ENCODE measurements around the gene PRSS53.

Gene PRSS53

GRCh38 chr16:31093132-31093703 lies 4.5 kb upstream of the PRSS53 start:
- DNase-seq (ENCODE audit: low spot score), result no peak

DNA sequence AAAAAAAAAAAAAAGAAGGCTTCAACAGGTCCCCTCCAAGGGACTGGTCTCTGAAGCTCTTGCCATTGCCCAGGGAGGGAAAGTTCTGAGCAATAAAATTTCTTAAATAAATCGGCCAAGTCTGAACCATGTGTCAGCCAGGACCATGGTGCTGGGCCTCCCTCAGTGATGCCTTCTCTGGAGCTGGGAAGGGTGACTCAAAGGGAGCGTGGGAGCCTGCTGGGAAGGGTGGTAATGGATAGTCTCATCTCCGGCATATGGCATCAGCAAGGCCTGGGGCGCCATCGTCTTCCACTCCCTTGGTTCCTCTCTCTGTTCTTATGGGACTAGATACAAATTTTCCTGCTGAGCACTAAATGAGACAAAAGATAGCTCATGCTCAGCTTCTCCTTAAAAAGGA lies 3.6 kb upstream of the PRSS53 start:
- DNase-seq (ENCODE audit: low spot score), result no peak

- no peak for DNase-seq (ENCODE audit: low spot score)
These were observed 1.8 kb upstream of the PRSS53 start for GRCh38 chr16:31090540-31090939.

DNA sequence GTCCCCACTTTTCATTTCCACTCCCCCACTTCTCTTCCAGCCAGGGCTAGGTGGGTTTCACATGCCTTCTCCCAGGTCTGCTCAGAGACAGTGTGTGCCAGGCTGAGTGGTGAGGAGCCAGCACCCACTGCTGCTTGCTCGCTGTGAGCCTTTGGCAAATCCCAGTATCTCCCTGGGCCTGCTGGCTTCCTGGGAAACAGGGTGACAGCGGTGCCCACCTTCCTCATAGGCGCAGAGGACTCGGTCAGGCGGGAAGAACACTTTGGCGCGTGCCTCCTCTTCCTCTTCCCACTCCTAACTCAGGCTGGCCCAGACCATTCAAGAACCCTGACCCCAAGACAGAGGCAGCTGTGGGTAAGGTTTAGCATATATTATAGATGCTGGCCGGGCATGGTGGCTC lies 456 bp upstream of the PRSS53 start:
- DNase-seq (ENCODE audit: low spot score), result no peak

GRCh38 chr16:31087971-31088370 lies 772 bp downstream of the PRSS53 start:
- no peak for DNase-seq (ENCODE audit: low spot score)

DNA sequence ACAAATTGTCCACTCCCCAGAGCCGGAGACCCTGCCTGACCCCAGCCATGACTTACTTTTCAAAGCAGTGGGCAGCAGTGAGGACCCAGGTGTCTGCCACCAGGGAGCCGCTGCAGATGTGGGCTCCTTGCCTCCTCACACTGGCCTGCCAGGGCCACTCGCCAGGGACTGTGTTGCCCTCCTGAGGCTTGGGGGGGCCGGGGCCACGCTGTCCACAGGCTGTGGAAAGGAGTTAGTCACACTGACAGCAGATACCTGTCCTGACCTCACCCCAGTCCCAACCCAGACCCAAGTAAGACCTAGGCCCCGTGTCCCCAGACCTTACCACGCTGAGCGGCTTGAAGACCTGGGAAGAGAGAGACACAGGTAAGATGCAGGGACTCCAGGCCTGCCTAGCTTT lies 1.3 kb downstream of the PRSS53 start:
- no peak for DNase-seq (ENCODE audit: low spot score)

- DNase-seq (ENCODE audit: low spot score), result no peak
These were observed 2.2 kb downstream of the PRSS53 start for GRCh38 chr16:31086629-31086906.

- no peak for DNase-seq (ENCODE audit: low spot score)
These were observed 2.7 kb downstream of the PRSS53 start for GRCh38 chr16:31085873-31086628.

GRCh38 chr16:31085411-31085810 lies 3.3 kb downstream of the PRSS53 start:
- DNase-seq (ENCODE audit: low spot score), result no peak

DNA sequence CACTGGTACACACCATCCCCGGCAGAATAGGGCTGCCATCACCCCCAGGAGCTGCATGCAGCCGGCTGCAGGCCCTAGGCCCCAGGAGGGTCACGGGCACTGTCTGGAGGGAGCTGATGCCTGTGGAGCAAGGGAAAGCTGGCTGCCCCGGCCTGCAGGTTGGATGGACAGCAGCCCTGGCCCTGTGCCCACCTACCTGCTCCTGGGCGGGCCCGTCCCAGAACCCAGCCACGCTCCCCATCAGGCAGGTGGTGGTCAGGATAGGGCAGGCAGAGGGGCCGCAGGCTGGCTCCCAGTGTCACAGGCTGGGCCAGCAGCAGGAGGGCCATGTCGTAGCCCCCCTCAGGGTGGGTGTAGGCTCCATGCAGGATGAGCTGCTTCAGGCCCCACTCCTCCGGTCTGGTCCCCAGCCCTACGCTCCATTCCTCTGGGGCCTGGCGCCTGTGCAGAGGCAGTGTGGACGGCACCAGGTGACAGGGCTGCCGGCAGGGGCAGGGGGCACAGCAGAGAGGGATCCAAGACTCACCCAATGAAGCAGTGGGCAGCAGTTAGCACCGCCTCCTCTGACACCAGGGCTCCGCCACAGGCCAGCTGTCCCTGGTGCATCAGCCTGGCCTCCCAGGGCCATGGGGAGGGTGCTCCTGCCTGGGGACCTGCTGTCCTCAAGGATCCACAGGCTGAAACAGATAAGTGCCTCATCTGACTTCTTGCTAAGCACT lies 4.0 kb downstream of the PRSS53 start:
- no peak for DNase-seq (ENCODE audit: low spot score)

- DNase-seq (ENCODE audit: low spot score), result no peak
These were observed 4.8 kb downstream of the PRSS53 start for GRCh38 chr16:31083981-31084380.

- no peak for DNase-seq (ENCODE audit: low spot score)
These were observed 5.2 kb downstream of the PRSS53 start for GRCh38 chr16:31083556-31083955.

GRCh38 chr16:31083081-31083480 lies 5.7 kb downstream of the PRSS53 start:
- DNase-seq (ENCODE audit: low spot score), result no peak

DNA sequence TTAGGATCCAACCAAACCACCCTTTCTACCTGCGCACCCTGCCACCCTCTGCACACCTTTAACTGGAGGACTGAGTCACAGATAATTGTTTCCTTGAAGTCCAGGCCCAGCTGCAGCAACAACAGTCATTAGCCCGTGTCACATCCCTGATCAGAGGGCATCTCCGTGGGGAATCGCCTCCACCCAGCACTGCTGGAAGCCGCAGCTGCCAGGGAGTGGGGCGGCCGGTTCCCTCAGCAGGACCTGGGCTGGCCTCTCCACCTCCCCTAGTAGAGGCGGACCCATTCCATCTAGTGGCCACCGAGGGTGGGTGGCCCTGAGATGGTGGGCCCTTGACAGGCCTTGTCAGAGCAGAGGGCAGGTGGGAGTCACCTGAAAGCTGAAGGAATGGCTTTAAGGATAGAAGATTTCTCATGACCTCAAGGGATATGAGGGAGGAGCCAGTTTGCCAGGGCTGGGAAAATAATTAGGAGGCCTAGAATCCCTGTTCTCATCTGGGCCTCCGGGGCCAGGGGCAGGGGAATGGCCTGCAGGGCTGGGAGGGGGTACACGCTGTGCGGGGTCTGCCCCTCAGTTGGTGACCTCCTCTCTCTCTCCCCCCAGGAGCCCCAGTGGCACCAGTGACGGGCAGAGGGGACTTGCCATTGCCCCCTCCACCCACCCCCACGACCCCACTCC lies 6.2 kb downstream of the PRSS53 start:
- no peak for DNase-seq (ENCODE audit: low spot score)

DNA sequence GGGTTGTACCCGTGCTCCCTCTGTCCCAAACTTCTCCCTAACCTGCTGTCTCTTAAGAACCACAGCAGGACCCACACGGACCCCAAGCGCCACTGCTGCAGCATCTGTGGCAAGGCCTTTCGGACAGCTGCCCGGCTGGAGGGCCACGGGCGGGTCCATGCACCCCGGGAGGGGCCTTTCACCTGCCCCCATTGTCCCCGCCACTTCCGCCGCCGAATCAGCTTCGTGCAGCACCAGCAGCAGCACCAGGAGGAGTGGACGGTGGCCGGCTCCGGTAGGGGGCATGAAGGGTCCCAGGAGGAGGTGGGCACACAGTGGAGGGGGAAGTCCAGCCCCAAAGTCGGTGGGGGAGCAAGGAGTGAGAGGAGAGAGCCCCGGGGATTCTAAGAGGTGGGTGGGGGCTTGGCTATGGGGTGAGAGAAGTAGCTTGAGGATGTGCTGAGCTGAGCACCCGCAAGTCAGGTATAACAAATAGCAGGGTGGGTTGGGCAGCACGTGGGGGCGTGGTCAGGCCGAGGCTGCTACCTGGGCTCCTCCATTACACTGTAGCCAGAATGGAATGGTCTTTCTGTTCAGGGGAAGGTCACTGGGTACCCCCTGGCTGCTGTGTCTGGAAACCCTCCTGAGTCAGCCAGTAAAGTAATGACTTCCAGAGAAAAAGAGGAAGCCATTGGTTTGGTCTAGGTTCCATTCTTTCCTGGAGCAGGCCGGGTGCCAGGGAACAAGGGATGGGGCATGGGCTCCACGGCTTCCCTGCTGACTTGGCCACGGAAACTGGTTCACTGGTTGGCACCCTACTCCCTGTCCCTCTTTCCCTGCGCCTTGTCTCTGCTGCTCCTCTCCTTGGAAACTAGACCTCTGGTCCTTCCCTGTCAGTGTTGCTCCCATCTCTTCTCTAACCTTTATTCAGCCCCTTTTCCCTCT lies 7.1 kb downstream of the PRSS53 start:
- DNase-seq (ENCODE audit: low spot score), result no peak

DNA sequence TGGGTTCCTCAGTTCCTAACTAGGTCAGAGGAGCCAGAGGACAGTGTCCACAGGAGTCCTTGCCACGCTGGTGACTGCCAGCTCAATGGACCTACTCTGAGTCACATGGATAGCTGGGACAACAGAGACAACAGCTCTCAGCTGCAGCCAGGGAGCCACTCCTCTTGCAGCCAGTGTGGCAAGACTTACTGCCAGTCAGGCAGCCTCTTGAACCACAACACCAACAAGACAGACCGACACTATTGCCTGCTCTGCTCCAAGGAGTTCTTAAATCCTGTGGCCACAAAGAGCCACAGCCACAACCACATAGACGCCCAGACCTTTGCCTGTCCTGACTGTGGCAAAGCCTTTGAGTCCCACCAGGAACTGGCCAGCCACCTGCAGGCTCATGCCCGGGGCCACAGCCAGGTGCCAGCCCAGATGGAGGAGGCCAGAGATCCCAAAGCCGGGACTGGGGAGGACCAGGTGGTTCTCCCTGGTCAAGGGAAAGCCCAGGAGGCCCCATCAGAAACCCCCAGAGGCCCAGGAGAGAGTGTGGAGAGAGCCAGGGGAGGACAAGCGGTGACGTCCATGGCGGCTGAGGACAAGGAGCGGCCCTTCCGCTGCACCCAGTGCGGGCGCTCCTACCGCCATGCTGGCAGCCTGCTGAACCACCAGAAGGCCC lies 7.9 kb downstream of the PRSS53 start:
- DNase-seq (ENCODE audit: low spot score), result no peak

- no peak for DNase-seq (ENCODE audit: low spot score)
These were observed 8.6 kb downstream of the PRSS53 start for GRCh38 chr16:31080035-31080629.

DNA sequence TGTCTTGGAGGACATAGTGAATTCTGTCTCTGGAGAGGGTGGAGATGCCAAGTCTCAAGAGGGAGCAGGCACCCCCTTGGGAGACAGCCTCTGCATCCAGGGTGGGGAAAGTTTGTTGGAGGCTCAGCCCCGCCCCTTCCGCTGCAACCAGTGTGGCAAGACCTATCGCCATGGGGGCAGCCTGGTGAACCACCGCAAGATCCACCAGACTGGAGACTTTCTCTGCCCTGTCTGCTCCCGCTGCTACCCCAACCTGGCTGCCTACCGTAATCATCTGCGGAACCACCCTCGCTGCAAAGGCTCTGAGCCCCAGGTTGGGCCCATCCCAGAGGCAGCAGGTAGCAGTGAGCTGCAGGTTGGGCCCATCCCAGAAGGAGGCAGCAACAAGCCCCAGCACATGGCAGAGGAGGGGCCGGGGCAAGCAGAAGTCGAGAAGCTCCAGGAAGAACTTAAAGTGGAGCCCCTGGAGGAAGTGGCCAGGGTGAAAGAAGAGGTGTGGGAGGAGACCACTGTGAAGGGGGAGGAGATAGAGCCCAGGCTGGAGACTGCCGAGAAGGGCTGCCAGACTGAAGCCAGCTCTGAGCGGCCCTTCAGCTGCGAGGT lies 9.3 kb downstream of the PRSS53 start:
- DNase-seq (ENCODE audit: low spot score), result no peak

DNA sequence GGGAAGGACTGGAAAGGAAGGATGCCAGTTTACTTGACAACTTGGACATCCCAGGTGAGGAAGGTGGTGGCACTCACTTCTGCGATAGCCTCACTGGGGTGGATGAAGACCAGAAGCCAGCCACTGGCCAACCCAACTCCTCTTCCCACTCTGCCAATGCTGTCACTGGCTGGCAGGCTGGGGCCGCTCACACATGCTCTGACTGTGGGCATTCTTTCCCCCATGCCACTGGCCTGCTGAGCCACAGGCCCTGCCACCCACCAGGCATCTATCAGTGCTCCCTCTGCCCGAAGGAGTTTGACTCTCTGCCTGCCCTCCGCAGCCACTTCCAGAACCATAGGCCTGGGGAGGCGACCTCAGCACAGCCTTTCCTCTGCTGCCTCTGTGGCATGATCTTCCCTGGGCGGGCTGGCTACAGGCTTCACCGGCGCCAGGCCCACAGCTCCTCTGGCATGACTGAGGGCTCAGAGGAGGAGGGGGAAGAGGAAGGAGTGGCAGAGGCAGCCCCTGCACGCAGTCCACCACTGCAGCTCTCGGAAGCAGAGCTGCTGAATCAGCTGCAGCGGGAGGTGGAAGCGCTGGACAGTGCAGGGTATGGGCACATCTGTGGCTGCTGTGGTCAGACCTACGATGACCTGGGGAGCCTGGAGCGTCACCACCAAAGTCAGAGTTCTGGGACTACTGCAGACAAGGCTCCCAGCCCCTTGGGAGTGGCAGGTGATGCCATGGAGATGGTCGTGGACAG lies 10.0 kb downstream of the PRSS53 start:
- no peak for DNase-seq (ENCODE audit: low spot score)

All from AG08396 (cell line).